GM23248 (cell line): ENCODE measurements around the gene ATP1B3. TPM values are rescaled to one million over a fixed set of nuclear protein-coding genes. Genes with fewer than 3 reads are reported as not detected.

Experiments used
- DNase-seq: peaks from one replicate; pipeline ENCODE4 v3.0.0-alpha.2; 2015
- H2AFZ ChIP-seq: fragments of 200-600 bp; sonication (generic); 2 replicates; pipeline ENCODE4 v1.6.1; 2016; ENCODE audit warnings: antibody characterized with exemption
- H3F3A ChIP-seq: fragments of 200-600 bp; sonication (generic); 2 replicates; pipeline ENCODE4 v1.6.1; 2016; ENCODE audit warnings: mild to moderate bottlenecking, antibody characterized with exemption, mixed run types; ENCODE audit not compliant: insufficient read depth
- H3K27ac ChIP-seq: fragments of 200-600 bp; sonication (generic); 2 replicates; pipeline ENCODE4 v1.5.1; 2016; ENCODE audit warnings: mild to moderate bottlenecking
- H3K27me3 ChIP-seq: fragments of 200-600 bp; sonication (generic); replicated peaks from 2 replicates; pipeline ENCODE4 v1.6.1; 2016; ENCODE audit warnings: mild to moderate bottlenecking; ENCODE audit not compliant: insufficient read depth
- H3K36me3 ChIP-seq: fragments of 200-600 bp; sonication (generic); 2 replicates; pipeline ENCODE4 v1.6.1; 2016; ENCODE audit warnings: low read depth, mild to moderate bottlenecking
- H3K4me1 ChIP-seq: fragments of 200-600 bp; sonication (generic); 2 replicates; pipeline ENCODE4 v1.6.1; 2016; ENCODE audit warnings: mild to moderate bottlenecking; ENCODE audit not compliant: insufficient read depth
- H3K4me2 ChIP-seq: fragments of 200-600 bp; sonication (generic); one replicate; pipeline ENCODE4 v1.6.1; 2016; ENCODE audit warnings: mild to moderate bottlenecking; ENCODE audit not compliant: unreplicated experiment
- H3K4me3 ChIP-seq: fragments of 200-600 bp; sonication (generic); 2 replicates; pipeline ENCODE4 v1.5.1; 2016; ENCODE audit warnings: mild to moderate bottlenecking
- H3K79me2 ChIP-seq: fragments of 200-600 bp; sonication (generic); 2 replicates; pipeline ENCODE4 v1.6.1; 2016; ENCODE audit warnings: mild to moderate bottlenecking; ENCODE audit not compliant: insufficient read depth
- H3K9ac ChIP-seq: fragments of 200-600 bp; sonication (generic); 2 replicates; pipeline ENCODE4 v1.6.1; 2016; ENCODE audit warnings: mild to moderate bottlenecking
- H3K9me2 ChIP-seq: fragments of 200-600 bp; sonication (generic); 2 replicates; pipeline ENCODE4 v1.6.1; 2016; ENCODE audit warnings: mixed run types, mild to moderate bottlenecking, moderate library complexity; ENCODE audit not compliant: insufficient read depth
- H3K9me3 ChIP-seq: fragments of 200-600 bp; sonication (generic); one replicate; pipeline ENCODE4 v1.6.1; 2017; ENCODE audit warnings: low read depth
- H4K20me1 ChIP-seq: fragments of 200-600 bp; sonication (generic); 2 replicates; pipeline ENCODE4 v1.6.0; 2016; ENCODE audit not compliant: insufficient read depth
- EZH2 ChIP-seq: fragments of 200-600 bp; sonication (generic); IDR thresholded peaks from 2 replicates; pipeline ENCODE4 v1.6.1; 2018; ENCODE audit warnings: antibody characterized with exemption, mild to moderate bottlenecking; ENCODE audit not compliant: insufficient read depth, poor library complexity, severe bottlenecking
- EZH2phosphoT487 ChIP-seq: fragments of 200-600 bp; sonication (generic); IDR thresholded peaks from 2 replicates; pipeline ENCODE4 v1.6.1; 2018; ENCODE audit warnings: antibody characterized with exemption, moderate library complexity, mild to moderate bottlenecking, low read depth; ENCODE audit not compliant: insufficient read depth
- WGBS, 2 experiments: methylation state at CpG; one replicate each; pipeline ENCODE4 v1.1.6; 2015 to 2017; ENCODE audit warnings: low lambda C conversion rate in 2 of 2, low coverage in 1 of 2; ENCODE audit errors: missing lambda C conversion rate in 2 of 2; 5-methylcytosine and 5-hydroxymethylcytosine counted together
- in situ Hi-C: fragments of 300-500 bp; cut with MboI; formaldehyde crosslinking; loops from 2 replicates; pipeline ENCODE4 v1.15.0; 2020
- polyA plus RNA-seq: library from polyadenylated mRNA; unstranded; fragments of >200 nt; fragmentation: Nextera tagmentation; extraction: Ambion mirVana; gene quantifications from 2 replicates; pipeline ENCODE4 v1.2.1, GENCODE V29; 2016
- total RNA-seq: library from RNA; depleted of rRNA; stranded (reverse); fragments of >200 nt; shearing (Covaris generic); gene quantifications from 2 replicates; pipeline ENCODE4 v1.2.3, GENCODE V29; 2014

ATP1B3 gene
- total and polyA plus RNA-seq, 2 experiments from 2014 or later = 73.6 to 245 TPM

GRCh38 chr3:141849056-141849815 is 27.2 kb upstream of the ATP1B3 start:
- no peaks in the 10 kb centered on the region for H4K20me1 ChIP-seq
- in situ Hi-C loops = no loop called here
- H3K79me2 ChIP-seq = no peaks in the 10 kb centered on the region
- no peaks in the 10 kb centered on the region for H3K9me2 ChIP-seq
- no peak overlapping the region for H2AFZ ChIP-seq
- no peak overlapping the region for H3K4me3 ChIP-seq
- no peak for DNase-seq
- H3K27ac ChIP-seq = no peak overlapping the region
- no peaks in the 10 kb centered on the region for H3K9me3 ChIP-seq
- H3F3A ChIP-seq = no peaks in the 10 kb centered on the region
- no peak overlapping the region for H3K4me2 ChIP-seq
- H3K9ac ChIP-seq = no peak overlapping the region
- H3K36me3 ChIP-seq = no peaks in the 10 kb centered on the region
- H3K4me1 ChIP-seq = no peaks in the 10 kb centered on the region; the same call in 1 of the 2 replicates
- no peaks in the 10 kb centered on the region for H3K27me3 ChIP-seq
- TF ChIP-seq EZH2phosphoT487 (no peak), EZH2 (no peak)
- WGBS, 2 experiments = 78 to 80% methylated on average over 11 of the region's 11 CpGs

DNA sequence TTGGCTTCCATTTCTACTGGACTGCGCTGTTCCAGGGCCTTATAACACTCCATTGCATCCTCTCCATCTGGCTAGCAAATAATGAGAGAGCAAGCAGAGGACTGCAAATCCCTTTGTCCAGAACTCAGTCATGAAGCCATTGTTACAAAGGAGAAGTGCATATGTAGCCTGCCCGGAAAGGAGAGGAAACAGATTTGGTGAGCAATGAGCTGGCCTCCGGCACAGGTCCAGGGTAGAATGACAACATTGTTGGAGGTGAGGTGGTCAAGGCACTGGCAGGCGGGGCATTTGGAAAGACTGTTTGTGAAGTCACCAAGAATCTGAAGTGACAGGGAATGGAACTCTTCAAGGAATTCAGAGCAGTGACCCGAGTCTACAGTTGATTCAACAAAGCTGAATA is 25.0 kb upstream of the ATP1B3 start:
- peak; percentile 39 for DNase-seq
- Histone ChIP-seq H3K36me3 (no peaks in the 10 kb centered on the region), H3K27ac (no peak overlapping the region), H3K4me3 (no peak overlapping the region), H3F3A (no peaks in the 10 kb centered on the region), H3K9me3 (no peaks in the 10 kb centered on the region), H3K79me2 (no peaks in the 10 kb centered on the region), H3K4me2 (no peak overlapping the region), H3K27me3 (no peaks in the 10 kb centered on the region), H3K9me2 (no peaks in the 10 kb centered on the region), H2AFZ (no peak overlapping the region), H3K9ac (no peak overlapping the region), H3K4me1 (no peaks in the 10 kb centered on the region; the same call in 1 of the 2 replicates), H4K20me1 (no peaks in the 10 kb centered on the region)
- TF ChIP-seq EZH2 (no peak), EZH2phosphoT487 (no peak)
- WGBS, 2 experiments = 55 to 63% methylated on average over 5 of the region's 5 CpGs
- in situ Hi-C loops = no loop called here

DNA sequence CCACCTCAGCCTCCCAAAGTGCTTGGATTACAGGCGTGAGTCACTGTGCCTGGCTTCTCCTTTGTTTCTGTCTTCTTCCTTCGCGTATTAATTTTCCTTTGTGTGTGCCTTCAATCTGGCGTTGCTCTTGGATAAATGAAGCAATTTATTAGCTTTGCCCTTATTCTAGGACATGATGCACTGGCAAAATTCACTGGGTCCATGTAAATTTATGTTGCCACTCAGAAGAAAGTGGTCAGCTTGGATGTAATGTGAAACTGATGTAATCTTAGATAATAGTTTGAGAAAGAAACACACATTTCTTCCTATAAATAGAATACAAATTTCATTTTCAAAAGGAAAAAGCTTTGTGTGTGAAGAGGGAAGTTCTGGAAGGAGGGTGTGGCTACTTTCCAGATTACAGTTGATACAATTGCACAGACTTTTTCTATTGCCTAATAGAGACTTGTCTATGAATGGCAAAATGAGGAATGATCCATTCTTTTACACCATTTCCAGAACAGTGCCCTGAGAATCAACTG is 23.3 kb upstream of the ATP1B3 start:
- no peak overlapping the region for H3K9ac ChIP-seq
- H3K27ac ChIP-seq = no peak overlapping the region
- no peak overlapping the region; the same call in 1 of the 2 replicates for H2AFZ ChIP-seq
- peak; percentile 30 for DNase-seq
- in situ Hi-C loops = no loop called here
- H3K9me2 ChIP-seq = no peaks in the 10 kb centered on the region
- H3K27me3 ChIP-seq = no peaks in the 10 kb centered on the region
- no peaks in the 10 kb centered on the region for H3K79me2 ChIP-seq
- TF ChIP-seq EZH2 (no peak), EZH2phosphoT487 (no peak)
- no peaks in the 10 kb centered on the region for H4K20me1 ChIP-seq
- WGBS, 2 experiments = 42 to 59% methylated on average over 4 of the region's 4 CpGs
- H3K4me1 ChIP-seq = no peaks in the 10 kb centered on the region; the same call in 1 of the 2 replicates
- H3K4me2 ChIP-seq = no peak overlapping the region
- H3F3A ChIP-seq = no peaks in the 10 kb centered on the region
- no peaks in the 10 kb centered on the region for H3K9me3 ChIP-seq
- no peaks in the 10 kb centered on the region for H3K36me3 ChIP-seq
- no peak overlapping the region for H3K4me3 ChIP-seq

DNA sequence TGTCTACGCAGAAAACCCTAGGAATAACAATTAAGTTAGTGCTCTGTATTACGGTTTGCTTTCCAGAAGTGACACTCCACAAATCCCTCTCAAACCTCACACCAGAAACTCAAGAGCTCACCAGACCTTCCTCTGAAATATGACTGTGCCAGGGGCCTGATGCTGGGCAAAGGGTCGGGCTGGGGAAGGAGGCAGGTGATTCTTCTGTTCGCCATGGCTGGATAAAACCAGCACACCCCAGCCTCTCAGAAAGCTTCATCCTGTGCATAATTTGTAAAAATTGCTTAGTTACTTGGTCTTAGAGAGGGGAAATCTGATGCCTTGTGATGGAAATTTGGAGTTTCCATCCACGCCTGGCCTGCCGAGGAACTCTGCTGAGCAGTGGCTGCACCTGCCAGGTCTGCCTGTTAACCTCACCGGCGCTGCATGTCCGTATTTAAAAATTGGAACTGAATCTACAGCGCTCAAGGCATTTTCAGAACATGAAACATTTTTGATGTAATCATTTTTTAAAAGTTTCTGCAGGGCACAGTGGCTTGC is 22.7 kb upstream of the ATP1B3 start:
- 71 to 74% methylated on average over 8 to 10 of the region's 10 CpGs for WGBS, 2 experiments
- H3K9me3 ChIP-seq = no peaks in the 10 kb centered on the region
- no peak for DNase-seq
- no peaks in the 10 kb centered on the region for H3K79me2 ChIP-seq
- no peaks in the 10 kb centered on the region for H3K36me3 ChIP-seq
- H3K4me1 ChIP-seq = no peaks in the 10 kb centered on the region; the same call in 1 of the 2 replicates
- in situ Hi-C loops = no loop called here
- TF ChIP-seq EZH2 (no peak), EZH2phosphoT487 (no peak)
- H3K27me3 ChIP-seq = no peaks in the 10 kb centered on the region
- no peak overlapping the region for H2AFZ ChIP-seq
- H4K20me1 ChIP-seq = no peaks in the 10 kb centered on the region
- H3K4me2 ChIP-seq = no peak overlapping the region
- no peak overlapping the region for H3K27ac ChIP-seq
- no peak overlapping the region for H3K4me3 ChIP-seq
- no peak overlapping the region for H3K9ac ChIP-seq
- H3K9me2 ChIP-seq = no peaks in the 10 kb centered on the region
- no peaks in the 10 kb centered on the region for H3F3A ChIP-seq
